PC-9 (cell line): ENCODE results near the gene E2F3. TPM values are rescaled to one million over a fixed set of nuclear protein-coding genes. Genes with fewer than 3 reads are reported as not detected.

Source experiments
- BruUV-seq: library from RNA; stranded (reverse); fragments of 400-500 nt; replicated peaks from 2 replicates; lab custom pipeline; 2021; lab: Mats Ljungman, UMichigan
- CTCF ChIA-PET: fragments of 300-600 bp; sonication (Branson Sonifier 250); formaldehyde crosslinking; loops from one replicate; lab custom pipeline; 2022; ENCODE audit warnings: antibody characterized with exemption; lab: Charles Lee
- POLR2A ChIA-PET: fragments of 300-600 bp; sonication (Branson Sonifier 250); formaldehyde crosslinking; loops from one replicate; lab custom pipeline; 2022; ENCODE audit warnings: antibody characterized with exemption; ENCODE audit not compliant: unreplicated experiment; lab: Charles Lee
- DNase-seq, 2 experiments: peaks; one replicate each; pipeline versions ENCODE4 v3.0.0 to v3.0.0-alpha.2; 2015 to 2022; ENCODE audit warnings: mixed read lengths in 1 of 2
- H2AFZ ChIP-seq: fragments of 200-600 bp; sonication (generic); 2 replicates; pipeline ENCODE4 v1.8.1; 2017; ENCODE audit warnings: antibody characterized with exemption
- H3F3A ChIP-seq: fragments of 200-600 bp; sonication (generic); 2 replicates; pipeline ENCODE4 v1.8.1; 2017; ENCODE audit warnings: antibody characterized with exemption, mild to moderate bottlenecking, low read depth; ENCODE audit not compliant: insufficient read depth
- H3K27ac ChIP-seq: fragments of 200-600 bp; sonication (generic); 2 replicates; pipeline ENCODE4 v1.6.1; 2016; ENCODE audit warnings: mixed run types
- H3K27me3 ChIP-seq: fragments of 200-600 bp; sonication (generic); 2 replicates; pipeline ENCODE4 v1.6.1; 2016; ENCODE audit warnings: low read depth, mixed run types; ENCODE audit not compliant: insufficient read depth
- H3K36me3 ChIP-seq: fragments of 200-600 bp; sonication (generic); 2 replicates; pipeline ENCODE4 v1.6.1; 2016; ENCODE audit warnings: low read depth, mixed run types
- H3K4me1 ChIP-seq: fragments of 200-600 bp; sonication (generic); replicated peaks from 2 replicates; pipeline ENCODE4 v1.6.1; 2016; ENCODE audit warnings: mixed run types; ENCODE audit not compliant: insufficient read depth
- H3K4me2 ChIP-seq: fragments of 200-600 bp; sonication (generic); 2 replicates; pipeline ENCODE4 v1.6.1; 2017; ENCODE audit warnings: mixed run types
- H3K4me3 ChIP-seq: fragments of 200-600 bp; sonication (generic); 2 replicates; pipeline ENCODE4 v1.6.1; 2016; ENCODE audit warnings: mixed run types
- H3K79me2 ChIP-seq: fragments of 200-600 bp; sonication (generic); 2 replicates; pipeline ENCODE4 v1.6.1; 2017; ENCODE audit warnings: low read depth, mixed run types
- H3K9me2 ChIP-seq: fragments of 200-600 bp; sonication (generic); 2 replicates; pipeline ENCODE4 v1.8.1; 2017; ENCODE audit warnings: mild to moderate bottlenecking; ENCODE audit not compliant: insufficient read depth
- H3K9me3 ChIP-seq: fragments of 200-600 bp; sonication (generic); 2 replicates; pipeline ENCODE4 v1.8.1; 2016; ENCODE audit warnings: low read depth; ENCODE audit not compliant: insufficient read depth
- H4K20me1 ChIP-seq: fragments of 200-600 bp; sonication (generic); 2 replicates; pipeline ENCODE4 v1.8.1; 2017; ENCODE audit not compliant: insufficient read depth
- EZH2 ChIP-seq: fragments of 200-600 bp; sonication (generic); IDR thresholded peaks from 2 replicates; pipeline ENCODE4 v1.8.0; 2017; ENCODE audit warnings: antibody characterized with exemption, low read depth
- intact Hi-C: fragments of 100-400 bp; cut with micrococcal nuclease; formaldehyde crosslinking; loops from one replicate; pipeline ENCODE4 v1.10.0; 2022; ENCODE audit not compliant: unreplicated experiment
- total RNA-seq: library from RNA; stranded (reverse); gene quantifications from 2 replicates; pipeline ENCODE4 v1.2.3, GENCODE V29; 2021
- TF ChIP-seq, protein P1 (sequence below): fragments of 200-600 bp; sonication (generic); conservative IDR thresholded peaks from 2 replicates; pipeline ENCODE4 v1.6.1; 2017; ENCODE audit warnings: mixed run types, antibody characterized with exemption, mild to moderate bottlenecking, moderate library complexity

E2F3 gene
- total RNA-seq, 1 experiment from 2014 or later = 20.0 TPM

- TF ChIP-seq EZH2 = no peak
- TF ChIP-seq, protein P1, sequence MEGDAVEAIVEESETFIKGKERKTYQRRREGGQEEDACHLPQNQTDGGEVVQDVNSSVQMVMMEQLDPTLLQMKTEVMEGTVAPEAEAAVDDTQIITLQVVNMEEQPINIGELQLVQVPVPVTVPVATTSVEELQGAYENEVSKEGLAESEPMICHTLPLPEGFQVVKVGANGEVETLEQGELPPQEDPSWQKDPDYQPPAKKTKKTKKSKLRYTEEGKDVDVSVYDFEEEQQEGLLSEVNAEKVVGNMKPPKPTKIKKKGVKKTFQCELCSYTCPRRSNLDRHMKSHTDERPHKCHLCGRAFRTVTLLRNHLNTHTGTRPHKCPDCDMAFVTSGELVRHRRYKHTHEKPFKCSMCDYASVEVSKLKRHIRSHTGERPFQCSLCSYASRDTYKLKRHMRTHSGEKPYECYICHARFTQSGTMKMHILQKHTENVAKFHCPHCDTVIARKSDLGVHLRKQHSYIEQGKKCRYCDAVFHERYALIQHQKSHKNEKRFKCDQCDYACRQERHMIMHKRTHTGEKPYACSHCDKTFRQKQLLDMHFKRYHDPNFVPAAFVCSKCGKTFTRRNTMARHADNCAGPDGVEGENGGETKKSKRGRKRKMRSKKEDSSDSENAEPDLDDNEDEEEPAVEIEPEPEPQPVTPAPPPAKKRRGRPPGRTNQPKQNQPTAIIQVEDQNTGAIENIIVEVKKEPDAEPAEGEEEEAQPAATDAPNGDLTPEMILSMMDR = no peak
These were observed 77.4 kb downstream of the E2F3 start for GRCh38 chr6:20479060-20479459.

DNA sequence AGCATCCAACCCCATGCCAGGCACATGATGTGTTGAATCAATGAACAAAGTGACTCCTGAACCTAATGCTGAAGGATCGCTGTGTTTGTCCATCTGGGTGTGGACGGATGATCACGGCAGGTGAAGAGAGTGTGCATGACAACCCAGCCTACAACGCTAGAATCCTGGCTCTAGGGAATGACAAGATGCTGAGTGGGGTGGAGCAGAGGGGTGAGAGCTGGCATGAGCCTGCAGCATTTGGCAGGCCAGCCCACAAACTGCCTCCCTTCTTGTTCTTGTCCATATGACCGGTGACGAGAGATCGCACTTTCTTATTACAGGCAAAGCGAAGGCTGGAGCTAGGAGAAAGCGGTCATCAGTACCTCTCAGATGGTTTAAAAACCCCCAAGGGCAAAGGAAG is 77.8 kb downstream of the E2F3 start:
- no peaks in the 10 kb centered on the region for H3K27me3 ChIP-seq
- 0 out of 2 replicates have a peak, but pooled peaks cover 5% of the 10 kb centered on the region for H3F3A ChIP-seq
- H3K36me3 ChIP-seq = no peaks in the 10 kb centered on the region
- H3K79me2 ChIP-seq = peaks cover 21% of the 10 kb centered on the region
- H3K4me3 ChIP-seq = no peak overlapping the region
- BruUV-seq = no TSS peak
- DNase-seq = no peak
- intact Hi-C loops = no loop called here
- H3K9me3 ChIP-seq = no peaks in the 10 kb centered on the region
- H3K9me2 ChIP-seq = no peaks in the 10 kb centered on the region
- H2AFZ ChIP-seq = no peak overlapping the region
- ChIA-PET CTCF (no interaction called here), POLR2A (no interaction called here)
- no peaks in the 10 kb centered on the region for H3K4me1 ChIP-seq
- no peak overlapping the region for H3K4me2 ChIP-seq
- no peak overlapping the region for H3K27ac ChIP-seq
- 0 out of 2 replicates have a peak, but pooled peaks cover 7% of the 10 kb centered on the region for H4K20me1 ChIP-seq
- TF ChIP-seq, protein P1 = no peak
- TF ChIP-seq EZH2 = no peak

More at GRCh38 chr6:20479060-20479459, 77.4 kb downstream of the E2F3 start:
- H3K4me1 ChIP-seq = no peaks in the 10 kb centered on the region
- BruUV-seq = no TSS peak
- H3K36me3 ChIP-seq = no peaks in the 10 kb centered on the region
- H3K4me2 ChIP-seq = no peak overlapping the region
- no peaks in the 10 kb centered on the region for H3K9me2 ChIP-seq
- no peaks in the 10 kb centered on the region for H3K9me3 ChIP-seq
- H3K27me3 ChIP-seq = no peaks in the 10 kb centered on the region
- CTCF ChIA-PET = no interaction called here
- 0 out of 2 replicates have a peak, but pooled peaks cover 7% of the 10 kb centered on the region for H4K20me1 ChIP-seq
- H3F3A ChIP-seq = 0 out of 2 replicates have a peak, but pooled peaks cover 5% of the 10 kb centered on the region
- H3K27ac ChIP-seq = no peak overlapping the region
- no peak overlapping the region for H3K4me3 ChIP-seq
- H3K79me2 ChIP-seq = peaks cover 21% of the 10 kb centered on the region
- H2AFZ ChIP-seq = no peak overlapping the region
- POLR2A ChIA-PET = no interaction called here
- DNase-seq = no peak
- intact Hi-C loops = no loop called here

DNA sequence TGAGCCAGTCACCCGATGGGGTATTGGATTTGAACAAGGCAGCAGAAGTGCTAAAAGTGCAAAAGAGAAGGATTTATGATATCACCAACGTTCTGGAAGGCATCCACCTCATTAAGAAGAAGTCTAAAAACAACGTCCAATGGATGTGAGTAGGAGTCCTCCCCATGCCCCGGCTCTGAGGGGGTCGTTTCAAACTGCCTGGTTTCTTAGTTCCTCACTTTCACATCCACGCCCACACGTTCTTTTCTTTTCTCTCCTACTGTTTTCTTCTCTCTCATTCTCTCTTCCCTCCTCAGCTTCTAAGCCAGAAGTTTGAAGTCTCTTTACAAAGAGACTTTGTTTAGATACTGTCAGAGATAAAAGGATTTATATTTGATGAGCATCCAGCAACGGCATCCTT is 79.6 kb downstream of the E2F3 start:
- no peak for TF ChIP-seq EZH2
- TF ChIP-seq, protein P1 = no peak
- H3K9me3 ChIP-seq = no peaks in the 10 kb centered on the region
- H3K4me1 ChIP-seq = no peaks in the 10 kb centered on the region
- no peaks in the 10 kb centered on the region for H3K9me2 ChIP-seq
- H3K27me3 ChIP-seq = no peaks in the 10 kb centered on the region
- no TSS peak for BruUV-seq
- no peak for DNase-seq
- ChIA-PET POLR2A (no interaction called here), CTCF (no interaction called here)
- no peak overlapping the region for H3K4me3 ChIP-seq
- 0 out of 2 replicates have a peak, but pooled peaks cover 5% of the 10 kb centered on the region for H3F3A ChIP-seq
- H3K4me2 ChIP-seq = no peak overlapping the region
- H3K27ac ChIP-seq = no peak overlapping the region
- H4K20me1 ChIP-seq = 0 out of 2 replicates have a peak, but pooled peaks cover 7% of the 10 kb centered on the region
- no peak overlapping the region for H2AFZ ChIP-seq
- 0 out of 2 replicates have a peak, but pooled peaks cover 9% of the 10 kb centered on the region for H3K79me2 ChIP-seq
- H3K36me3 ChIP-seq = no peaks in the 10 kb centered on the region; the same call in 1 of the 2 replicates
- intact Hi-C loops = no loop called here
